Esophagus squamous epithelium (tissue), 4 donors: ENCODE data around the gene PROKR2.

Experiments used
- CTCF ChIP-seq, 6 experiments: fragments of 450-650 bp in 4 of 6; fragments of 200-600 bp in 2 of 6; sonication (generic) in 2 of 6; IDR thresholded peaks; one replicate each; pipeline ENCODE4 v1.5.1; 2016 to 2019; ENCODE audit warnings: antibody characterized with exemption in 6 of 6, mild to moderate bottlenecking in 4 of 6, moderate library complexity in 4 of 6
- POLR2A ChIP-seq, 4 donors: fragments of 450-650 bp; IDR thresholded peaks; one replicate each; pipeline ENCODE4 v1.6.1; 2017; ENCODE audit warnings: antibody characterized with exemption in 4 of 4, mild to moderate bottlenecking in 4 of 4, moderate library complexity in 3 of 4

DNA sequence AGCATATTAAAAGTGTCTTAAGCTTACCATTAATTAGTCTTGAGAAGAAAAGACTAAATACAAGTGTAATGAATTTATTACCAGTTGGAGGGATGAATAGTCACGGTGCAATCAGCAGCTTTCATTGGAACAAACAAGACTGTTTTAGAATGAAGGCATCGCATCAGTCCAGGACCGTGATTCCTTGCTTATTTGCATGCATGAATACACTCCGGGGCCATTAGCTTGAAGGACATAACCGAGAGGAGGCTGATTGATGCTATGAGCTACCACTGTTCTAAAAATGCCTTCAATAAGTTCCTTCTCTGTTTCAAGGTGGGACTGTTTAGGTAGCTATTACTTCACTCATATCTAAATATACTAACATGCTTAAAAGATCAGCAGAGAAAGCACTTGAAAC lies 17.9 kb downstream of the PROKR2 start:
- no peak for TF ChIP-seq POLR2A (IDR thresholded peaks at IDR 0.05)
- no peak for TF ChIP-seq CTCF (IDR thresholded peaks at IDR 0.05)
